T-cell (primary cell): Measurements from ENCODE around the gene NPAT. TPM values are rescaled to one million over a fixed set of nuclear protein-coding genes. Genes with fewer than 3 reads are reported as not detected.
"Not testable (repeated sequence)": the region's sequence is repeated elsewhere in the genome, so short reads cannot be mapped to it uniquely, and the experiment has no call there.

Source experiments
- ATAC-seq, 4 experiments: fragments of 200-7000 bp in 3 of 4; fragments of 150-1000 bp in 1 of 4; cut with Tn5 transposase; replicated peaks in 1 of 4; 1 replicate in 3 of 4; 2 replicates in 1 of 4; pipeline ENCODE4 v1.10.0; 2021; ENCODE audit warnings: moderate library complexity in 3 of 4, mild to moderate bottlenecking in 2 of 4, moderate number of reproducible peaks in 1 of 4
- CTCF ChIA-PET, 2 donors: fragments of 300-600 bp; sonication (Branson Sonifier 250); formaldehyde crosslinking; loops; one replicate each; lab custom pipeline; 2022; ENCODE audit warnings: antibody characterized with exemption in 2 of 2; lab: Charles Lee
- POLR2A ChIA-PET, 2 donors: fragments of 300-600 bp; sonication (Branson Sonifier 250); formaldehyde crosslinking; loops; one replicate each; lab custom pipeline; 2022; ENCODE audit warnings: antibody characterized with exemption in 2 of 2; lab: Charles Lee
- DNase-seq, 35 experiments: peaks; one replicate each; pipeline versions ENCODE4 v3.0.0 to v3.0.0-alpha.2; 2013 to 2023
- H3K27ac ChIP-seq: one replicate; pipeline ENCODE4 v1.5.1; 2013; ENCODE audit warnings: low read length
- H3K27me3 ChIP-seq, 2 experiments: replicated peaks in 1 of 2; 1 replicate in 1 of 2; 2 replicates in 1 of 2; pipeline versions ENCODE4 v1.6.1 to v1.7.0; 2013; ENCODE audit warnings: low read length in 1 of 2, mixed read lengths in 1 of 2; ENCODE audit not compliant: control insufficient read depth in 2 of 2, insufficient read depth in 2 of 2; ENCODE audit errors: extremely low read depth in 1 of 2
- H3K36me3 ChIP-seq, 2 donors: 1 replicate in 1 of 2; 2 replicates in 1 of 2; pipeline versions ENCODE4 v1.6.1 to v1.7.0; 2013; ENCODE audit warnings: low read length in 1 of 2; ENCODE audit not compliant: control insufficient read depth in 2 of 2, insufficient read depth in 1 of 2; ENCODE audit errors: extremely low read depth in 1 of 2
- H3K4me1 ChIP-seq, 2 experiments: 1 replicate in 1 of 2; 2 replicates in 1 of 2; pipeline versions ENCODE4 v1.6.1 to v1.7.0; 2013; ENCODE audit warnings: low read length in 2 of 2, mixed read lengths in 1 of 2; ENCODE audit not compliant: insufficient read depth in 2 of 2, control insufficient read depth in 1 of 2; ENCODE audit errors: extremely low read depth in 1 of 2
- H3K4me3 ChIP-seq, 2 donors: 1 replicate in 1 of 2; 2 replicates in 1 of 2; pipeline versions ENCODE4 v1.5.1 to v1.7.0; 2013; ENCODE audit warnings: mild to moderate bottlenecking in 2 of 2, low read length in 1 of 2, moderate library complexity in 1 of 2; ENCODE audit not compliant: control insufficient read depth in 1 of 2; ENCODE audit errors: extremely low read depth in 1 of 2
- H3K9me3 ChIP-seq: 2 replicates; pipeline ENCODE4 v1.7.0; 2013
- H3K27ac Mint-ChIP-seq, 2 donors: one replicate each; pipeline ENCODE4 v1.8.0; 2020 to 2021; ENCODE audit warnings: mild to moderate bottlenecking in 2 of 2, mixed read lengths in 2 of 2
- H3K27me3 Mint-ChIP-seq, 2 donors: one replicate each; pipeline ENCODE4 v1.8.0; 2021 to 2022; ENCODE audit warnings: mixed read lengths in 2 of 2
- H3K36me3 Mint-ChIP-seq: one replicate; pipeline ENCODE4 v1.8.0; 2021; ENCODE audit warnings: mixed read lengths
- H3K4me1 Mint-ChIP-seq, 3 donors: one replicate each; pipeline ENCODE4 v1.8.0; 2020 to 2022; ENCODE audit warnings: mixed read lengths in 3 of 3, mild to moderate bottlenecking in 1 of 3
- H3K4me3 Mint-ChIP-seq, 3 donors: one replicate each; pipeline ENCODE4 v1.8.0; 2020 to 2022; ENCODE audit warnings: mild to moderate bottlenecking in 3 of 3, mixed read lengths in 3 of 3, moderate library complexity in 3 of 3
- H3K9me3 Mint-ChIP-seq, 3 donors: one replicate each; pipeline ENCODE4 v1.8.0; 2020 to 2022; ENCODE audit warnings: mixed read lengths in 3 of 3
- WGBS: methylation state at CpG from one replicate; pipeline ENCODE4 v1.1.5; 2013; ENCODE audit warnings: missing lambda C conversion rate; ENCODE audit not compliant: insufficient coverage; 5-methylcytosine and 5-hydroxymethylcytosine counted together
- total RNA-seq, 35 experiments: library from RNA in 6 of 35; stranded (reverse) in 6 of 35; fragments of 120-200 nt in 1 of 35; gene quantifications; one replicate each; pipeline versions ENCODE4 v1.2.1 to v1.2.4 and lab custom pipeline; 2013 to 2026

The NPAT gene
- total RNA-seq, 5 donors from 2014 or later (not counting 1 experiment from before 2014, with no cell fraction given) = 46.9 to 54.1 (median 49.1) TPM

GRCh38 chr11:108162878-108163277 is 59.6 kb downstream of the NPAT start:
- H3K4me3 Mint-ChIP-seq, H3K4me3 ChIP-seq, CTCF ChIA-PET, H3K27me3 Mint-ChIP-seq, H3K27me3 ChIP-seq, POLR2A ChIA-PET, H3K9me3 ChIP-seq, ATAC-seq, H3K27ac ChIP-seq, DNase-seq, H3K27ac Mint-ChIP-seq, H3K9me3 Mint-ChIP-seq, H3K4me1 ChIP-seq: not testable (repeated sequence)
- no CpG with 5 or more reads among the region's 6 CpGs for WGBS
- Mint-ChIP-seq H3K36me3 (peaks cover 46% of the 10 kb centered on the region), H3K4me1 (peaks cover 0 to 15% (median 14%) of the 10 kb centered on the region in 3 donors)
- H3K36me3 ChIP-seq = peaks cover 24 to 88% of the 10 kb centered on the region in 2 donors

GRCh38 chr11:108160970-108161566 is 61.4 kb downstream of the NPAT start:
- no peak overlapping the region for H3K4me3 Mint-ChIP-seq
- H3K4me3 ChIP-seq = no peak overlapping the region
- H3K4me1 ChIP-seq = no peaks in the 10 kb centered on the region
- ATAC-seq (peak in 2 of 4 experiments; percentile 38 to 42), DNase-seq (peak in 2 of 35 experiments; percentile 3 to 23)
- H3K36me3 Mint-ChIP-seq = peaks cover 36% of the 10 kb centered on the region
- H3K4me1 Mint-ChIP-seq = peaks cover 0 to 15% (median 14%) of the 10 kb centered on the region in 3 donors
- H3K27ac Mint-ChIP-seq = peak overlapping the region; percentile 45 to 73
- POLR2A ChIA-PET = no interaction called here
- no peaks in the 10 kb centered on the region for H3K9me3 Mint-ChIP-seq
- H3K9me3 ChIP-seq = no peaks in the 10 kb centered on the region
- peaks cover 21 to 81% of the 10 kb centered on the region in 2 donors for H3K36me3 ChIP-seq
- H3K27me3 Mint-ChIP-seq = no peaks in the 10 kb centered on the region
- H3K27me3 ChIP-seq = no peaks in the 10 kb centered on the region
- 100% methylated on average over 1 of the region's 5 CpGs for WGBS
- peak overlapping the region; percentile 19 for H3K27ac ChIP-seq
- CTCF ChIA-PET = no interaction called here

GRCh38 chr11:108154591-108154990 is 67.8 kb downstream of the NPAT start:
- no peak for ATAC-seq
- H3K9me3 Mint-ChIP-seq = no peaks in the 10 kb centered on the region
- H3K27me3 Mint-ChIP-seq = no peaks in the 10 kb centered on the region
- H3K4me1 Mint-ChIP-seq = peaks cover 5 to 10% (median 7%) of the 10 kb centered on the region in 3 donors
- H3K4me1 ChIP-seq = no peaks in the 10 kb centered on the region
- H3K27ac Mint-ChIP-seq = no peak overlapping the region
- H3K9me3 ChIP-seq = no peaks in the 10 kb centered on the region
- peaks cover 39% of the 10 kb centered on the region for H3K36me3 Mint-ChIP-seq
- peaks cover 4 to 59% of the 10 kb centered on the region in 2 donors for H3K36me3 ChIP-seq
- WGBS = no CpG with 5 or more reads among the region's 2 CpGs
- no peak overlapping the region for H3K4me3 Mint-ChIP-seq
- H3K4me3 ChIP-seq = no peak overlapping the region
- no peaks in the 10 kb centered on the region for H3K27me3 ChIP-seq
- no peak for DNase-seq
- ChIA-PET POLR2A (interaction anchor here in 1 of 2 donors (1.2 kb wide), 1 partner anchor 11 kb away, joined by 4 read pairs; no protein-coding TSS in a partner anchor), CTCF (interaction anchor here in 1 of 2 donors (0.8 to 0.9 kb wide), 2 partner anchors 13 to 37 kb away, joined by 3 read pairs; no protein-coding TSS in a partner anchor)
- H3K27ac ChIP-seq = no peak overlapping the region

- no peaks in the 10 kb centered on the region for H3K4me1 ChIP-seq
- no peaks in the 10 kb centered on the region for H3K27me3 ChIP-seq
- H3K27me3 Mint-ChIP-seq = no peaks in the 10 kb centered on the region
- H3K36me3 ChIP-seq = peaks cover 19 to 81% of the 10 kb centered on the region in 2 donors
- H3K4me1 Mint-ChIP-seq = peaks cover 11 to 18% (median 15%) of the 10 kb centered on the region in 3 donors
- ChIA-PET CTCF (interaction anchor here (0.9 to 1.0 kb wide), 2 partner anchors 30 to 104 kb away, joined by 3 read pairs; no protein-coding TSS in a partner anchor), POLR2A (interaction anchor here (0.7 kb wide), 2 partner anchors 178 to 696 kb away, joined by 5 read pairs; no protein-coding TSS in a partner anchor)
- WGBS = 100% methylated on average over 1 of the region's 3 CpGs
- no peak overlapping the region for H3K27ac Mint-ChIP-seq
- H3K9me3 Mint-ChIP-seq = no peaks in the 10 kb centered on the region
- ATAC-seq (no peak), DNase-seq (no peak)
- no peak overlapping the region for H3K27ac ChIP-seq
- H3K9me3 ChIP-seq = no peaks in the 10 kb centered on the region
- H3K4me3 Mint-ChIP-seq = no peak overlapping the region
- H3K4me3 ChIP-seq = no peak overlapping the region
- H3K36me3 Mint-ChIP-seq = peaks cover 68% of the 10 kb centered on the region
Observed at GRCh38 chr11:108148556-108148955, 73.9 kb downstream of the NPAT start.

- H3K4me3 Mint-ChIP-seq = no peak overlapping the region
- ATAC-seq (no peak), DNase-seq (no peak)
- no CpG with 5 or more reads among the region's 1 CpG for WGBS
- ChIA-PET CTCF (interaction anchor here in 1 of 2 donors (0.6 kb wide), 1 partner anchor 736 kb away, joined by 3 read pairs; no protein-coding TSS in a partner anchor), POLR2A (no interaction called here)
- Histone ChIP-seq H3K36me3 (peaks cover 19 to 91% of the 10 kb centered on the region in 2 donors), H3K4me1 (no peaks in the 10 kb centered on the region), H3K4me3 (no peak overlapping the region), H3K27ac (no peak overlapping the region), H3K9me3 (no peaks in the 10 kb centered on the region), H3K27me3 (no peaks in the 10 kb centered on the region)
- no peak overlapping the region for H3K27ac Mint-ChIP-seq
- H3K9me3 Mint-ChIP-seq = no peaks in the 10 kb centered on the region
- H3K4me1 Mint-ChIP-seq = peaks cover 11 to 18% (median 15%) of the 10 kb centered on the region in 3 donors
- no peaks in the 10 kb centered on the region for H3K27me3 Mint-ChIP-seq
- peaks cover 74% of the 10 kb centered on the region for H3K36me3 Mint-ChIP-seq
Observed at GRCh38 chr11:108147150-108147549, 75.3 kb downstream of the NPAT start.

GRCh38 chr11:108144615-108145014 is 77.8 kb downstream of the NPAT start:
- Histone ChIP-seq H3K4me1 (no peaks in the 10 kb centered on the region), H3K9me3 (no peaks in the 10 kb centered on the region), H3K4me3 (no peak overlapping the region), H3K36me3 (peaks cover 19 to 78% of the 10 kb centered on the region in 2 donors), H3K27me3 (no peaks in the 10 kb centered on the region), H3K27ac (no peak overlapping the region)
- 51% methylated on average over 2 of the region's 3 CpGs for WGBS
- H3K9me3 Mint-ChIP-seq = no peaks in the 10 kb centered on the region
- no peaks in the 10 kb centered on the region for H3K27me3 Mint-ChIP-seq
- ChIA-PET CTCF (interaction anchor here (0.7 to 0.8 kb wide), 2 partner anchors 75 to 1610 kb away, joined by 3 to 7 read pairs; no protein-coding TSS in a partner anchor), POLR2A (interaction anchor here in 1 of 2 donors (0.6 to 1.3 kb wide), 2 partner anchors 10 to 594 kb away, joined by 4 to 9 read pairs; no protein-coding TSS in a partner anchor)
- peak overlapping the region; percentile 80 to 85 for H3K27ac Mint-ChIP-seq
- H3K4me1 Mint-ChIP-seq = peaks cover 13 to 18% (median 15%) of the 10 kb centered on the region in 3 donors
- no peak for ATAC-seq
- H3K4me3 Mint-ChIP-seq = no peak overlapping the region
- H3K36me3 Mint-ChIP-seq = peaks cover 75% of the 10 kb centered on the region
- no peak for DNase-seq
